ENCODE measurements around the gene LRRC66. TPM values are rescaled to one million over a fixed set of nuclear protein-coding genes. Genes with fewer than 3 reads are reported as not detected.

The LRRC66 gene
- polyA plus RNA-seq, 1 donor (not counting 4 experiments of a cell fraction or from before 2014, with no cell fraction given) = 0.28 TPM

DNA sequence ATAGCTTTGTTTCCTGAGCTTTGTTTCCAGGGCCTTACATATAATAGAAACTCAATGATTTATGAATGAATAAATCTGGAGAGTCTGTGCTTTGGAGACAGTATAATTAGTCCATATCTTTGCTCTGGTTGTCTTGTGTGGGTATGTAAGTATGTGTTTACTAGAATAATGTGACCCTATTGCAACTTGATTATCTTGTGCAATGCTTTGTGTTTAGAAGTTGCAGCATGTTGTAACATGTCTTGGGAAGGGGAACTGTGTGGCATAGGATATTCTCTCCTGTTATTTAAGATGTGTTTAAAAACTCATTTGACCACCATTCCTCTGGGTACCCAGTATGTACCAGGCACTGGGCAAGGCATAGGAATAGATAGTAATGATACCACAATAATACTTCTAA is 37.0 kb upstream of the LRRC66 start:
- no peak overlapping the region for H3K4me2 ChIP-seq (ENCODE audit: control insufficient read depth, extremely low read depth, insufficient read depth, low read depth, low read length)

DNA sequence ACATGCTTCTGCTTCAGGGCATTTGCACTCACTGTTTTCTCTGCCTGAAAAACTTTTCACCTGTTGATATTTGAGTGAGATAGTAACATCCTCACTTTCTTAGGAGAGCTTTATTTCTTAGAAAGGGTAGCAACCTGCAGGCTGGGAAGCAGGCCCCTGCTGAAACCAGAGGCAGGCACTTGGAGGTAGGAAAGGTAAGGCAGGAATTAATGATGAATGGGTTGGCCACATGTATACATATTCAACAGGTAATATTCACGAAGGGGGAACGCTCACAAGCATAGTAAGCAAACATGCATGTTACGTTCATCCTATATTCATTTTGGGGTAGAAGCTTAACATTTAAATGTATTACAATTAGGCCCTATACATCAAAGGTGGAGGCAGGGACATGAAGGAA is 34.1 kb upstream of the LRRC66 start:
- no peaks in the 10 kb centered on the region for H3K27me3 ChIP-seq (ENCODE audit: control insufficient read depth, extremely low read depth, insufficient read depth, low read length)
- H2AFZ ChIP-seq (ENCODE audit: control insufficient read depth, low read length) = no peak overlapping the region
- H3K4me1 ChIP-seq (ENCODE audit: control insufficient read depth, extremely low read depth, insufficient read depth, low read length) = peaks cover 29% of the 10 kb centered on the region
- H3K4me2 ChIP-seq (ENCODE audit: control insufficient read depth, extremely low read depth, insufficient read depth, low read depth, low read length) = no peak overlapping the region
- dilution Hi-C loops (cut with MboI; ENCODE audit: extremely low pct_ligation_motif_present, low sequenced_read_pairs) = no loop called here
- TF ChIP-seq, protein P1, sequence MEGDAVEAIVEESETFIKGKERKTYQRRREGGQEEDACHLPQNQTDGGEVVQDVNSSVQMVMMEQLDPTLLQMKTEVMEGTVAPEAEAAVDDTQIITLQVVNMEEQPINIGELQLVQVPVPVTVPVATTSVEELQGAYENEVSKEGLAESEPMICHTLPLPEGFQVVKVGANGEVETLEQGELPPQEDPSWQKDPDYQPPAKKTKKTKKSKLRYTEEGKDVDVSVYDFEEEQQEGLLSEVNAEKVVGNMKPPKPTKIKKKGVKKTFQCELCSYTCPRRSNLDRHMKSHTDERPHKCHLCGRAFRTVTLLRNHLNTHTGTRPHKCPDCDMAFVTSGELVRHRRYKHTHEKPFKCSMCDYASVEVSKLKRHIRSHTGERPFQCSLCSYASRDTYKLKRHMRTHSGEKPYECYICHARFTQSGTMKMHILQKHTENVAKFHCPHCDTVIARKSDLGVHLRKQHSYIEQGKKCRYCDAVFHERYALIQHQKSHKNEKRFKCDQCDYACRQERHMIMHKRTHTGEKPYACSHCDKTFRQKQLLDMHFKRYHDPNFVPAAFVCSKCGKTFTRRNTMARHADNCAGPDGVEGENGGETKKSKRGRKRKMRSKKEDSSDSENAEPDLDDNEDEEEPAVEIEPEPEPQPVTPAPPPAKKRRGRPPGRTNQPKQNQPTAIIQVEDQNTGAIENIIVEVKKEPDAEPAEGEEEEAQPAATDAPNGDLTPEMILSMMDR (optimal IDR thresholded peaks at IDR 0.05 in 1 of 3, IDR thresholded peaks at IDR 0.05 in 1 of 3, conservative IDR thresholded peaks at IDR 0.05 in 1 of 3; ENCODE audit: extremely low read depth in 1 of 3, insufficient read depth in 2 of 3, low read length in 3 of 3) = no peak
- no peak for TF ChIP-seq EZH2 (IDR thresholded peaks at IDR 0.05; ENCODE audit: low read length)
- H3K4me3 ChIP-seq (ENCODE audit: control insufficient read depth in 2 of 3, extremely low read depth in 1 of 3, insufficient read depth in 2 of 3, low read depth in 1 of 3, low read length in 3 of 3) = no peak overlapping the region
- H4K20me1 ChIP-seq (ENCODE audit: control insufficient read depth, extremely low read depth, insufficient read depth, low read length) = no peaks in the 10 kb centered on the region
- no peaks in the 10 kb centered on the region for H3K9me3 ChIP-seq (ENCODE audit: control insufficient read depth, low read depth, low read length)
- no peak for DNase-seq (ENCODE audit: low read depth, low spot score)
- no peaks in the 10 kb centered on the region for H3K36me3 ChIP-seq (ENCODE audit: control insufficient read depth in 2 of 2, extremely low read depth in 1 of 2, insufficient read depth in 2 of 2, low read length in 2 of 2)
- no peak overlapping the region for H3K27ac ChIP-seq (ENCODE audit: control insufficient read depth, insufficient read depth, low read length)
- no peak overlapping the region for H3K9ac ChIP-seq (ENCODE audit: control insufficient read depth, extremely low read depth, insufficient read depth, low read length)
- no peak for FAIRE-seq
- no peaks in the 10 kb centered on the region for H3K9me1 ChIP-seq (ENCODE audit: control insufficient read depth, extremely low read depth, insufficient read depth, low read length)
- no peaks in the 10 kb centered on the region for H3K79me2 ChIP-seq (ENCODE audit: control insufficient read depth, insufficient read depth, low read length)

More for the DNA sequence above, 37.0 kb upstream of the LRRC66 start:
- no peaks in the 10 kb centered on the region for H3K9me1 ChIP-seq (ENCODE audit: control insufficient read depth, extremely low read depth, insufficient read depth, low read length)
- no peaks in the 10 kb centered on the region for H3K79me2 ChIP-seq (ENCODE audit: control insufficient read depth, insufficient read depth, low read length)
- no peak for DNase-seq (ENCODE audit: low read depth, low spot score)
- dilution Hi-C loops (cut with MboI; ENCODE audit: extremely low pct_ligation_motif_present, low sequenced_read_pairs) = no loop called here
- TF ChIP-seq EZH2 (IDR thresholded peaks at IDR 0.05; ENCODE audit: low read length) = no peak
- TF ChIP-seq, protein P1 (optimal IDR thresholded peaks at IDR 0.05 in 1 of 3, IDR thresholded peaks at IDR 0.05 in 1 of 3, conservative IDR thresholded peaks at IDR 0.05 in 1 of 3; ENCODE audit: extremely low read depth in 1 of 3, insufficient read depth in 2 of 3, low read length in 3 of 3) = no peak
- H3K9me3 ChIP-seq (ENCODE audit: control insufficient read depth, low read depth, low read length) = no peaks in the 10 kb centered on the region
- no peaks in the 10 kb centered on the region for H3K27me3 ChIP-seq (ENCODE audit: control insufficient read depth, extremely low read depth, insufficient read depth, low read length)
- no peaks in the 10 kb centered on the region for H4K20me1 ChIP-seq (ENCODE audit: control insufficient read depth, extremely low read depth, insufficient read depth, low read length)
- H3K4me1 ChIP-seq (ENCODE audit: control insufficient read depth, extremely low read depth, insufficient read depth, low read length) = peaks cover 27% of the 10 kb centered on the region
- H2AFZ ChIP-seq (ENCODE audit: control insufficient read depth, low read length) = no peak overlapping the region
- H3K9ac ChIP-seq (ENCODE audit: control insufficient read depth, extremely low read depth, insufficient read depth, low read length) = no peak overlapping the region
- no peak for FAIRE-seq
- no peak overlapping the region for H3K27ac ChIP-seq (ENCODE audit: control insufficient read depth, insufficient read depth, low read length)
- H3K36me3 ChIP-seq (ENCODE audit: control insufficient read depth in 2 of 2, extremely low read depth in 1 of 2, insufficient read depth in 2 of 2, low read length in 2 of 2) = no peaks in the 10 kb centered on the region
- no peak overlapping the region for H3K4me3 ChIP-seq (ENCODE audit: control insufficient read depth in 2 of 3, extremely low read depth in 1 of 3, insufficient read depth in 2 of 3, low read depth in 1 of 3, low read length in 3 of 3)

All from keratinocyte (primary cell).